ENCODE measurements around the gene DDIT4L.

Gene DDIT4L

GRCh38 chr4:100177855-100178254 lies 12.4 kb downstream of the DDIT4L start:
- H3K4me3 ChIP-seq (ENCODE audit: control insufficient read depth, low read depth, low read length) = no peak overlapping the region
- no peak for DNase-seq (ENCODE audit: low read depth)
- no peak for TF ChIP-seq CTCF (conservative IDR thresholded peaks at IDR 0.05; ENCODE audit: control insufficient read depth, insufficient read depth, low read depth, low read length)

GRCh38 chr4:100177126-100177525 lies 13.1 kb downstream of the DDIT4L start:
- no peak overlapping the region for H3K4me3 ChIP-seq (ENCODE audit: control insufficient read depth, low read depth, low read length)
- TF ChIP-seq CTCF (conservative IDR thresholded peaks at IDR 0.05; ENCODE audit: control insufficient read depth, insufficient read depth, low read depth, low read length) = no peak

GRCh38 chr4:100175858-100176257 lies 14.4 kb downstream of the DDIT4L start:
- H3K4me3 ChIP-seq (ENCODE audit: control insufficient read depth, low read depth, low read length) = no peak overlapping the region
- TF ChIP-seq CTCF (conservative IDR thresholded peaks at IDR 0.05; ENCODE audit: control insufficient read depth, insufficient read depth, low read depth, low read length) = no peak
- no peak for DNase-seq (ENCODE audit: low read depth)

More at GRCh38 chr4:100177126-100177525, 13.1 kb downstream of the DDIT4L start:
- no peak for DNase-seq (ENCODE audit: low read depth)

GRCh38 chr4:100174985-100175383 lies 15.3 kb downstream of the DDIT4L start:
- no peak for TF ChIP-seq CTCF (conservative IDR thresholded peaks at IDR 0.05; ENCODE audit: control insufficient read depth, insufficient read depth, low read depth, low read length)
- no peak overlapping the region for H3K4me3 ChIP-seq (ENCODE audit: control insufficient read depth, low read depth, low read length)
- no peak for DNase-seq (ENCODE audit: low read depth)

- DNase-seq (ENCODE audit: low read depth) = peak; percentile 53
- no peak overlapping the region for H3K4me3 ChIP-seq (ENCODE audit: control insufficient read depth, low read depth, low read length)
- no peak for TF ChIP-seq CTCF (conservative IDR thresholded peaks at IDR 0.05; ENCODE audit: control insufficient read depth, insufficient read depth, low read depth, low read length)
Measured at GRCh38 chr4:100170986-100171385, 19.3 kb downstream of the DDIT4L start.

- H3K4me3 ChIP-seq (ENCODE audit: control insufficient read depth, low read depth, low read length) = no peak overlapping the region
- DNase-seq (ENCODE audit: low read depth) = peak; percentile 90
- no peak for TF ChIP-seq CTCF (conservative IDR thresholded peaks at IDR 0.05; ENCODE audit: control insufficient read depth, insufficient read depth, low read depth, low read length)
Measured at GRCh38 chr4:100169491-100170485, 20.5 kb downstream of the DDIT4L start.
